Loucy (cell line): ENCODE data around the gene FNDC7.
"Not testable (repeated sequence)": the region's sequence is repeated elsewhere in the genome, so short reads cannot be mapped to it uniquely, and the experiment has no call there.

Experiments used
- H2AFZ ChIP-seq: fragments of 200-600 bp; sonication (generic); 2 replicates; pipeline ENCODE4 v1.6.0; 2016; ENCODE audit warnings: antibody characterized with exemption, mild to moderate bottlenecking, low read length, moderate library complexity
- H3F3A ChIP-seq: fragments of 200-600 bp; 2 replicates; pipeline ENCODE4 v1.6.0; 2016; ENCODE audit warnings: antibody characterized with exemption, low read depth, mild to moderate bottlenecking
- H3K27me3 ChIP-seq: fragments of 200-600 bp; sonication (generic); 2 replicates; pipeline ENCODE4 v1.6.1; 2014; ENCODE audit warnings: low read length, mild to moderate bottlenecking; ENCODE audit not compliant: insufficient read depth, poor library complexity, severe bottlenecking
- H3K36me3 ChIP-seq: fragments of 200-600 bp; sonication (generic); 2 replicates; pipeline ENCODE4 v1.6.1; 2016; ENCODE audit warnings: low read length; ENCODE audit not compliant: insufficient read depth
- H3K4me1 ChIP-seq: fragments of 200-600 bp; sonication (generic); 2 replicates; pipeline ENCODE4 v1.5.1; 2014; ENCODE audit warnings: low read length, mild to moderate bottlenecking; ENCODE audit not compliant: insufficient read depth, poor library complexity, severe bottlenecking
- H3K4me2 ChIP-seq: fragments of 200-600 bp; sonication (generic); 2 replicates; pipeline ENCODE4 v1.6.0; 2014; ENCODE audit warnings: antibody characterized with exemption, low read length, low read depth, mild to moderate bottlenecking; ENCODE audit not compliant: poor library complexity, severe bottlenecking
- H3K4me3 ChIP-seq: fragments of 200-600 bp; sonication (generic); 2 replicates; pipeline ENCODE4 v1.5.1; 2014; ENCODE audit warnings: low read length, mild to moderate bottlenecking, mixed read lengths; ENCODE audit not compliant: poor library complexity, severe bottlenecking
- H3K79me2 ChIP-seq: fragments of 200-600 bp; sonication (generic); 2 replicates; pipeline ENCODE4 v1.6.1; 2014; ENCODE audit warnings: low read length; ENCODE audit not compliant: insufficient read depth
- H3K9ac ChIP-seq: fragments of 200-600 bp; sonication (generic); 2 replicates; pipeline ENCODE4 v1.6.0; 2014; ENCODE audit warnings: mild to moderate bottlenecking, low read depth, low read length, moderate library complexity; ENCODE audit not compliant: poor library complexity, severe bottlenecking
- H3K9me2 ChIP-seq: fragments of 200-600 bp; sonication (generic); replicated peaks from 2 replicates; pipeline ENCODE4 v1.6.1; 2016; ENCODE audit warnings: low read depth, low read length, mixed read lengths
- H3K9me3 ChIP-seq: fragments of 200-600 bp; sonication (generic); 2 replicates; pipeline ENCODE4 v1.6.1; 2014; ENCODE audit warnings: mild to moderate bottlenecking, antibody characterized with exemption, low read length, low read depth; ENCODE audit not compliant: insufficient read depth
- H4K20me1 ChIP-seq: fragments of 200-600 bp; sonication (generic); 2 replicates; pipeline ENCODE4 v1.6.0; 2014; ENCODE audit warnings: antibody characterized with exemption, low read length, mild to moderate bottlenecking; ENCODE audit not compliant: insufficient read depth, poor library complexity, severe bottlenecking
- CTCF ChIP-seq: fragments of 200-600 bp; sonication (generic); conservative IDR thresholded peaks from 2 replicates; pipeline ENCODE4 v1.5.1; 2014; ENCODE audit warnings: mild to moderate bottlenecking, antibody characterized with exemption, low read length
- EZH2phosphoT487 ChIP-seq: fragments of 200-600 bp; IDR thresholded peaks from 2 replicates; pipeline ENCODE4 v1.6.1; 2018; ENCODE audit warnings: antibody characterized with exemption, mild to moderate bottlenecking, moderate library complexity, borderline replicate concordance

FNDC7 gene

GRCh38 chr1:108678706-108679105 lies 34.0 kb upstream of the FNDC7 start:
- no peak for TF ChIP-seq EZH2phosphoT487
- no peak for TF ChIP-seq CTCF
- H3K9me2 ChIP-seq: 0 out of 2 replicates have a peak, but pooled peaks cover 4% of the 10 kb centered on the region
- no peak overlapping the region for H3K4me2 ChIP-seq
- H3F3A ChIP-seq: no peaks in the 10 kb centered on the region
- no peak overlapping the region for H3K4me3 ChIP-seq
- no peaks in the 10 kb centered on the region for H3K27me3 ChIP-seq
- peaks cover 16% of the 10 kb centered on the region for H3K4me1 ChIP-seq
- no peak overlapping the region for H3K9ac ChIP-seq
- no peaks in the 10 kb centered on the region for H4K20me1 ChIP-seq
- H3K36me3 ChIP-seq: no peaks in the 10 kb centered on the region
- no peaks in the 10 kb centered on the region for H3K9me3 ChIP-seq
- H2AFZ ChIP-seq: no peak overlapping the region
- H3K79me2 ChIP-seq: no peaks in the 10 kb centered on the region

GRCh38 chr1:108679586-108680213 lies 33.0 kb upstream of the FNDC7 start:
- TF ChIP-seq EZH2phosphoT487 (no peak), CTCF (no peak)
- no peaks in the 10 kb centered on the region for H3K79me2 ChIP-seq
- no peaks in the 10 kb centered on the region for H3K27me3 ChIP-seq
- H3K4me1 ChIP-seq: peaks cover 16% of the 10 kb centered on the region
- H3K36me3 ChIP-seq: no peaks in the 10 kb centered on the region
- peak overlapping the region; percentile 66; the same call in 1 of the 2 replicates for H2AFZ ChIP-seq
- no peak overlapping the region for H3K9ac ChIP-seq
- no peaks in the 10 kb centered on the region for H3F3A ChIP-seq
- no peaks in the 10 kb centered on the region for H4K20me1 ChIP-seq
- H3K9me2 ChIP-seq: 0 out of 2 replicates have a peak, but pooled peaks cover 4% of the 10 kb centered on the region
- no peak overlapping the region for H3K4me2 ChIP-seq
- no peak overlapping the region for H3K4me3 ChIP-seq
- no peaks in the 10 kb centered on the region for H3K9me3 ChIP-seq

GRCh38 chr1:108681701-108682100 lies 31.0 kb upstream of the FNDC7 start:
- peak overlapping the region; percentile 38 for H3K4me2 ChIP-seq
- not testable (repeated sequence) for H3K79me2 ChIP-seq, H3K9me2 ChIP-seq, H3K4me3 ChIP-seq, H4K20me1 ChIP-seq, H3K27me3 ChIP-seq, H3K9me3 ChIP-seq, H3F3A ChIP-seq, H3K36me3 ChIP-seq
- H2AFZ ChIP-seq: peak overlapping the region; percentile 4; the same call in 1 of the 2 replicates
- H3K4me1 ChIP-seq: peaks cover 16% of the 10 kb centered on the region
- H3K9ac ChIP-seq: peak overlapping the region; percentile 14

- H3K4me3 ChIP-seq: no peak overlapping the region
- H3K79me2 ChIP-seq: peaks cover 5% of the 10 kb centered on the region; the same call in 1 of the 2 replicates
- no peak overlapping the region for H3K9ac ChIP-seq
- H2AFZ ChIP-seq: no peak overlapping the region
- H3K9me3 ChIP-seq: no peaks in the 10 kb centered on the region
- peaks cover 16% of the 10 kb centered on the region for H3K4me1 ChIP-seq
- no peaks in the 10 kb centered on the region for H4K20me1 ChIP-seq
- no peaks in the 10 kb centered on the region for H3F3A ChIP-seq
- no peaks in the 10 kb centered on the region for H3K27me3 ChIP-seq
- H3K9me2 ChIP-seq: no peaks in the 10 kb centered on the region
- no peak for TF ChIP-seq EZH2phosphoT487
- TF ChIP-seq CTCF: no peak
- H3K4me2 ChIP-seq: no peak overlapping the region
- H3K36me3 ChIP-seq: no peaks in the 10 kb centered on the region
Observed at GRCh38 chr1:108685529-108685928, 27.2 kb upstream of the FNDC7 start.
